Mesothelial cell of epicardium (in vitro differentiated cells): Measurements from ENCODE around the gene ATP6V0E2. TPM values are rescaled to one million over a fixed set of nuclear protein-coding genes. Genes with fewer than 3 reads are reported as not detected.

ENCODE experiments used
- DNase-seq, 2 experiments: peaks; one replicate each; pipeline ENCODE4 v3.0.0; 2021; ENCODE audit warnings: low spot score in 2 of 2; ENCODE audit not compliant: unreplicated experiment in 2 of 2
- H3K27ac Mint-ChIP-seq: 2 replicates; pipeline ENCODE4 v1.8.0; 2021; ENCODE audit warnings: mixed read lengths
- H3K27me3 Mint-ChIP-seq: 2 replicates; pipeline ENCODE4 v1.8.0; 2021; ENCODE audit warnings: low read depth, mixed read lengths
- H3K36me3 Mint-ChIP-seq: 2 replicates; pipeline ENCODE4 v1.8.0; 2021; ENCODE audit warnings: mixed read lengths
- H3K4me1 Mint-ChIP-seq: 2 replicates; pipeline ENCODE4 v1.8.0; 2021; ENCODE audit warnings: mixed read lengths
- H3K4me3 Mint-ChIP-seq: 2 replicates; pipeline ENCODE4 v1.8.0; 2021; ENCODE audit warnings: mild to moderate bottlenecking, moderate library complexity, mixed read lengths
- H3K9me3 Mint-ChIP-seq: 2 replicates; pipeline ENCODE4 v1.8.0; 2021; ENCODE audit warnings: mixed read lengths
- CTCF ChIP-seq: fragments of 200-600 bp; sonication (generic); IDR thresholded peaks from one replicate; pipeline ENCODE4 v1.5.0; 2021; ENCODE audit warnings: antibody characterized with exemption; ENCODE audit not compliant: unreplicated experiment
- total RNA-seq: library from RNA; stranded (reverse); gene quantifications from 3 replicates; pipeline ENCODE4 v1.2.1, GENCODE V29; 2021

The ATP6V0E2 gene
- total RNA-seq, 1 donor from 2014 or later = 30.0 TPM

GRCh38 chr7:149869867-149870266 lies 3.9 kb upstream of the ATP6V0E2 start:
- Mint-ChIP-seq H3K27me3 (no peaks in the 10 kb centered on the region), H3K27ac (peak overlapping the region; percentile 47), H3K36me3 (no peaks in the 10 kb centered on the region), H3K9me3 (no peaks in the 10 kb centered on the region), H3K4me3 (no peak overlapping the region), H3K4me1 (peaks cover 28% of the 10 kb centered on the region)
- TF ChIP-seq CTCF = no peak
- DNase-seq = peak in 1 of 2 experiments; percentile 3

- Mint-ChIP-seq H3K36me3 (no peaks in the 10 kb centered on the region), H3K4me3 (no peak overlapping the region), H3K27ac (no peak overlapping the region), H3K9me3 (no peaks in the 10 kb centered on the region), H3K4me1 (peaks cover 30% of the 10 kb centered on the region), H3K27me3 (no peaks in the 10 kb centered on the region)
- DNase-seq = peak in 1 of 2 experiments; percentile 33
- no peak for TF ChIP-seq CTCF
Observed at GRCh38 chr7:149870274-149870673, 3.5 kb upstream of the ATP6V0E2 start.

GRCh38 chr7:149870701-149871483 lies 2.9 kb upstream of the ATP6V0E2 start:
- Mint-ChIP-seq H3K4me1 (peaks cover 30% of the 10 kb centered on the region), H3K27me3 (peaks cover 4% of the 10 kb centered on the region), H3K4me3 (no peak overlapping the region), H3K27ac (no peak overlapping the region), H3K36me3 (no peaks in the 10 kb centered on the region), H3K9me3 (no peaks in the 10 kb centered on the region)
- no peak for TF ChIP-seq CTCF
- DNase-seq = peak in 1 of 2 experiments; percentile 22

GRCh38 chr7:149871576-149871975 lies 2.2 kb upstream of the ATP6V0E2 start:
- peaks cover 4% of the 10 kb centered on the region for H3K27me3 Mint-ChIP-seq
- peak overlapping the region; percentile 64 for H3K27ac Mint-ChIP-seq
- TF ChIP-seq CTCF = no peak
- H3K36me3 Mint-ChIP-seq = no peaks in the 10 kb centered on the region
- H3K4me3 Mint-ChIP-seq = no peak overlapping the region
- DNase-seq = no peak
- H3K9me3 Mint-ChIP-seq = no peaks in the 10 kb centered on the region
- H3K4me1 Mint-ChIP-seq = peaks cover 29% of the 10 kb centered on the region

- Mint-ChIP-seq H3K27ac (peak overlapping the region; percentile 98), H3K9me3 (no peaks in the 10 kb centered on the region), H3K4me3 (peak overlapping the region; percentile 76), H3K4me1 (peaks cover 21% of the 10 kb centered on the region), H3K27me3 (peaks cover 4% of the 10 kb centered on the region), H3K36me3 (no peaks in the 10 kb centered on the region)
- no peak for TF ChIP-seq CTCF
- peak in 1 of 2 experiments; percentile 60 for DNase-seq
Observed at GRCh38 chr7:149872419-149873073, 1.2 kb upstream of the ATP6V0E2 start.
